Right lobe of liver (tissue), 6 donors: Measurements from ENCODE around the gene HOMEZ. TPM values are rescaled to one million over a fixed set of nuclear protein-coding genes. Genes with fewer than 3 reads are reported as not detected.

Experiments used
- ATAC-seq, 4 donors: fragments of 200-7000 bp; cut with Tn5 transposase; one replicate each; pipeline ENCODE4 v1.9.1; 2020; ENCODE audit warnings: mild to moderate bottlenecking in 4 of 4, moderate library complexity in 4 of 4
- DNase-seq, 3 donors: peaks; one replicate each; pipeline ENCODE4 v3.0.0-alpha.2; 2020
- H3K27ac ChIP-seq, 3 donors: fragments of 200-600 bp; one replicate each; pipeline ENCODE4 v1.8.0; 2022
- H3K27me3 ChIP-seq, 2 donors: fragments of 200-600 bp; one replicate each; pipeline ENCODE4 v1.8.0; 2022
- H3K36me3 ChIP-seq, 4 donors: fragments of 200-600 bp; sonication (generic) in 1 of 4; one replicate each; pipeline versions ENCODE4 v1.5.1 to v1.8.0; 2017 to 2022; ENCODE audit warnings: control low read depth in 1 of 4
- H3K4me1 ChIP-seq, 4 donors: fragments of 200-600 bp; sonication (generic) in 1 of 4; one replicate each; pipeline versions ENCODE4 v1.5.1 to v1.8.0; 2017 to 2022; ENCODE audit warnings: control low read depth in 1 of 4
- H3K4me3 ChIP-seq, 3 donors: fragments of 200-600 bp; one replicate each; pipeline ENCODE4 v1.8.0; 2022
- H3K9me3 ChIP-seq, 4 donors: fragments of 200-600 bp; sonication (generic) in 1 of 4; one replicate each; pipeline versions ENCODE4 v1.5.1 to v1.8.0; 2017 to 2022; ENCODE audit warnings: control low read depth in 1 of 4
- CTCF ChIP-seq, 4 donors: fragments of 200-600 bp in 3 of 4; fragments of 450-650 bp in 1 of 4; IDR thresholded peaks; one replicate each; pipeline versions ENCODE4 v1.5.1 to v1.8.0; 2016 to 2022; ENCODE audit warnings: antibody characterized with exemption in 4 of 4, mild to moderate bottlenecking in 2 of 4
- POLR2A ChIP-seq: fragments of 450-650 bp; IDR thresholded peaks from one replicate; pipeline ENCODE4 v1.6.1; 2017; ENCODE audit warnings: antibody characterized with exemption, mild to moderate bottlenecking
- WGBS: methylation state at CpG from one replicate; pipeline ENCODE4 v1.1.6; 2018; ENCODE audit warnings: low coverage, low lambda C conversion rate; ENCODE audit not compliant: insufficient coverage; ENCODE audit errors: missing lambda C conversion rate; 5-methylcytosine and 5-hydroxymethylcytosine counted together
- intact Hi-C, 2 donors: fragments of 100-400 bp; cut with DNase I; formaldehyde crosslinking; loops; one replicate each; pipeline versions ENCODE4 v1.11.2 to v1.14.1; 2022
- long read RNA-seq: library from polyadenylated mRNA; unstranded; transcript quantifications from one replicate; pipeline ENCODE4 v2.0.0, GENCODE V29; 2019
- total RNA-seq, 6 experiments: library from RNA; depleted of rRNA in 2 of 6; stranded (reverse); fragments of >200 nt in 2 of 6; fragmentation: NEBNext Ultra II Directional in 3 of 6; extraction: Animal tissue kit (Norgen Biotek cat#: 25700) in 3 of 6; gene quantifications; one replicate each; pipeline versions ENCODE4 v1.1.0 to v1.2.4, GENCODE V29; 2016 to 2023
- donor health status: DM: no; HTN: yes; CAD: no.
- donor health status: DM: no; HTN: no; CAD: no.
- donor health status: DM: no; HTN: no; CAD: no.
- donor health status: DM: no; HTN: yes; CAD: no.
- donor health status: DM: no; HTN: yes; CAD: no.

HOMEZ gene, protein sequence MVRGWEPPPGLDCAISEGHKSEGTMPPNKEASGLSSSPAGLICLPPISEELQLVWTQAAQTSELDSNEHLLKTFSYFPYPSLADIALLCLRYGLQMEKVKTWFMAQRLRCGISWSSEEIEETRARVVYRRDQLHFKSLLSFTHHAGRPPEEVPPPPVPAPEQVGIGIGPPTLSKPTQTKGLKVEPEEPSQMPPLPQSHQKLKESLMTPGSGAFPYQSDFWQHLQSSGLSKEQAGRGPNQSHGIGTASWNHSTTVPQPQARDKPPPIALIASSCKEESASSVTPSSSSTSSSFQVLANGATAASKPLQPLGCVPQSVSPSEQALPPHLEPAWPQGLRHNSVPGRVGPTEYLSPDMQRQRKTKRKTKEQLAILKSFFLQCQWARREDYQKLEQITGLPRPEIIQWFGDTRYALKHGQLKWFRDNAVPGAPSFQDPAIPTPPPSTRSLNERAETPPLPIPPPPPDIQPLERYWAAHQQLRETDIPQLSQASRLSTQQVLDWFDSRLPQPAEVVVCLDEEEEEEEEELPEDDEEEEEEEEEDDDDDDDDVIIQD
- 1 to 10 TPM; 3.4 to 8.8 (median 5.3) TPM for total RNA-seq
- long read RNA-seq: 0 reads

GRCh38 chr14:23286020-23286901, at the start of gene HOMEZ:
Gene HOMEZ, minus strand, starts transcription at chr14:23286132. Its CDS starts 180 bp downstream, at chr14:23285952.
- peaks cover 0 to 18% (median 3%) of the 10 kb centered on the region in 4 donors for H3K4me1 ChIP-seq
- intact Hi-C loops: no loop called here
- TF ChIP-seq POLR2A (peak; percentile 70), CTCF (IDR thresholded peaks at IDR 0.05) (peak in 3 of 4 donors; percentile 16 to 41 (median 31))
- DNase-seq: peak; percentile 99
- no peaks in the 10 kb centered on the region for H3K9me3 ChIP-seq
- no peaks in the 10 kb centered on the region for H3K36me3 ChIP-seq
- peak within 1 kb of the TSS; percentile 94 to 95 (median 94) for H3K27ac ChIP-seq
- H3K4me3 ChIP-seq: peak within 1 kb of the TSS; percentile 83 to 89 (median 83)
- WGBS: under 1% methylated on average over 13 of the region's 53 CpGs
- ATAC-seq: peak; percentile 98 to 99 (median 98)
- no peaks in the 10 kb centered on the region for H3K27me3 ChIP-seq

- Histone ChIP-seq H3K4me3 (no peak overlapping the region), H3K4me1 (peaks cover 0 to 2% (median 0%) of the 10 kb centered on the region in 4 donors), H3K36me3 (no peaks in the 10 kb centered on the region), H3K9me3 (no peaks in the 10 kb centered on the region), H3K27me3 (no peaks in the 10 kb centered on the region), H3K27ac (no peak overlapping the region)
- intact Hi-C loops: no loop called here
- TF ChIP-seq CTCF (IDR thresholded peaks at IDR 0.05) (no peak), POLR2A (no peak)
- ATAC-seq (no peak), DNase-seq (no peak)
- 71% methylated on average over 4 of the region's 5 CpGs for WGBS
These were observed 49.7 kb upstream of the HOMEZ start for GRCh38 chr14:23335623-23336022.

GRCh38 chr14:23327947-23328744, 42.2 kb upstream of the HOMEZ start:
- Histone ChIP-seq H3K27ac (peak overlapping the region in 1 of 3 donors; percentile 28), H3K27me3 (no peaks in the 10 kb centered on the region), H3K4me1 (peaks cover 0 to 7% (median 0%) of the 10 kb centered on the region in 4 donors), H3K9me3 (no peaks in the 10 kb centered on the region), H3K36me3 (peaks cover 0 to 23% (median 10%) of the 10 kb centered on the region in 4 donors), H3K4me3 (no peak overlapping the region)
- intact Hi-C loops: loop anchor here in 1 of 2 donors (5.0 kb wide), 1 partner anchor 49 kb away; the partner anchor contains the start of gene CMTM5
- WGBS: 24% methylated on average over 4 of the region's 4 CpGs
- peak in 1 of 3 donors; percentile 65 for DNase-seq
- peak; percentile 86 to 95 (median 90) for ATAC-seq
- peak; percentile 87 to 93 (median 90) for TF ChIP-seq CTCF (IDR thresholded peaks at IDR 0.05)
- TF ChIP-seq POLR2A: no peak
